Tibial nerve (tissue), 3 donors: ENCODE measurements around the gene CIAPIN1.

Experiments
- POLR2A ChIP-seq, 2 donors: fragments of 450-650 bp; IDR thresholded peaks; one replicate each; pipeline ENCODE4 v1.6.1; 2017; ENCODE audit warnings: antibody characterized with exemption in 2 of 2, mild to moderate bottlenecking in 2 of 2, moderate library complexity in 2 of 2
- TF ChIP-seq, protein P1 (sequence below), 5 experiments: fragments of 200-600 bp in 3 of 5; fragments of 450-650 bp in 2 of 5; sonication (generic) in 3 of 5; IDR thresholded peaks; one replicate each; pipeline ENCODE4 v1.5.1; 2016 to 2019; ENCODE audit warnings: antibody characterized with exemption in 5 of 5, mild to moderate bottlenecking in 3 of 5, moderate library complexity in 2 of 5

DNA sequence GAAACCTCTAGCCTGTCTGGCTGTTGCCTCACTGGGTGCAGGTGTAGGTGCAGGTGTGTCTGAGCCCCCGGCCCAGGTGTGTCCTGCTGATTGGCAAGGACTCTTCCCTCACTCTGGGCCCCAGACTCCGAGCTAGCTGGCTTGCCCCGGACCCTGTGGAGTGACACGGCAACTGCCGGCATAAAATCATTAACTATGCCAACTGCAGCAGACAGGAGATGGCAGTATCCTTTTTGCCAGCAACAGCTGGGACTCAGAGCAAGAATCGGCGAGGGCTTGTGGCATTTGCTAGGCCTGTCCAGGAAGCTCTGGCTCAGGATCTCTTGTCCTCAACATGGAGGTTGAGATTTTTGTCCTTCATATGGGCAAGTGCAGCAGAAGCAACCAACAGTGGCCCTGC, 20.8 kb downstream of the CIAPIN1 start:
- TF ChIP-seq, protein P1, sequence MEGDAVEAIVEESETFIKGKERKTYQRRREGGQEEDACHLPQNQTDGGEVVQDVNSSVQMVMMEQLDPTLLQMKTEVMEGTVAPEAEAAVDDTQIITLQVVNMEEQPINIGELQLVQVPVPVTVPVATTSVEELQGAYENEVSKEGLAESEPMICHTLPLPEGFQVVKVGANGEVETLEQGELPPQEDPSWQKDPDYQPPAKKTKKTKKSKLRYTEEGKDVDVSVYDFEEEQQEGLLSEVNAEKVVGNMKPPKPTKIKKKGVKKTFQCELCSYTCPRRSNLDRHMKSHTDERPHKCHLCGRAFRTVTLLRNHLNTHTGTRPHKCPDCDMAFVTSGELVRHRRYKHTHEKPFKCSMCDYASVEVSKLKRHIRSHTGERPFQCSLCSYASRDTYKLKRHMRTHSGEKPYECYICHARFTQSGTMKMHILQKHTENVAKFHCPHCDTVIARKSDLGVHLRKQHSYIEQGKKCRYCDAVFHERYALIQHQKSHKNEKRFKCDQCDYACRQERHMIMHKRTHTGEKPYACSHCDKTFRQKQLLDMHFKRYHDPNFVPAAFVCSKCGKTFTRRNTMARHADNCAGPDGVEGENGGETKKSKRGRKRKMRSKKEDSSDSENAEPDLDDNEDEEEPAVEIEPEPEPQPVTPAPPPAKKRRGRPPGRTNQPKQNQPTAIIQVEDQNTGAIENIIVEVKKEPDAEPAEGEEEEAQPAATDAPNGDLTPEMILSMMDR (IDR thresholded peaks at IDR 0.05): no peak
- TF ChIP-seq POLR2A (IDR thresholded peaks at IDR 0.05): no peak
